ENCODE data around the gene BST2.
"Not testable (repeated sequence)": the region's sequence is repeated elsewhere in the genome, so short reads cannot be mapped to it uniquely, and the experiment has no call there.

BST2 gene

GRCh38 chr19:17391371-17392151 lies 13.9 kb downstream of the BST2 start:
- peak; percentile 21 for FAIRE-seq

DNA sequence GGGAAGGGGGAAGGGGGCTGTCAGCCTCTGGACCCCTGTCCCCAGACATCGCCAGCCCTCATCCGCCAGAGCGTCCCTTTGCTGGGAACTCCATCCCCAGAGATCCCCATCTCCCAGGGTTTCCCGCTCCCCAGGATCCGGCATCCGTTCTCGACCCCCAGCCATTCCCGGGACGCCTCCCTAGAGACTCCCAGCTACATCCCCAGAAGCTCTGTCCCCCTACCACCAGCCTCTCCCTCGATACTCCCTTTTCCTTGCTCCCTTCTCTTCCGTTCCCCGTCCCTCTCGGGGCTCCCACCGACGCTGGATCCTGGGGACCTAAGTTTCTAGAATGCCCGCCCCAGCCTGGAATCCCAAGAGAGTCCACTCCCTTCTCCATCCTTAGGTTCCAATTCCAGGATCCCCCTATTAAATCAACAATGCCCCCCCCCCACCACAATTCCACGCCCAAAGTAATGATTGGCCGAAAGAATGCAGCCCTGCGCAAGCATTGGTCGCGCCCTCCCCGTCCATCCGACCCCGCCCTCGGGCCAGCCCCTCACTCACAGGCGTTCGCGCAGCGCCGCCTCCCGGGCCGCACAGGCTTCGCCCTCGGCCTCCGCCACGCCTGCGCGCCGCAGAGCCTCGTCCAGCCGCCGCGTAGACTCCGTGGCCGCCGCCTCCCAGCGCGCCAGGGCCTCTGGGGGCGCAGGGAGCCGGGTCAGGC lies 14.6 kb downstream of the BST2 start:
- FAIRE-seq (peak; percentile 83), DNase-seq (ENCODE audit: extremely low spot score, insufficient read length, low read depth) (peak; percentile 89)

More at GRCh38 chr19:17391371-17392151, 13.9 kb downstream of the BST2 start:
- DNase-seq (ENCODE audit: extremely low spot score, insufficient read length, low read depth): no peak

DNA sequence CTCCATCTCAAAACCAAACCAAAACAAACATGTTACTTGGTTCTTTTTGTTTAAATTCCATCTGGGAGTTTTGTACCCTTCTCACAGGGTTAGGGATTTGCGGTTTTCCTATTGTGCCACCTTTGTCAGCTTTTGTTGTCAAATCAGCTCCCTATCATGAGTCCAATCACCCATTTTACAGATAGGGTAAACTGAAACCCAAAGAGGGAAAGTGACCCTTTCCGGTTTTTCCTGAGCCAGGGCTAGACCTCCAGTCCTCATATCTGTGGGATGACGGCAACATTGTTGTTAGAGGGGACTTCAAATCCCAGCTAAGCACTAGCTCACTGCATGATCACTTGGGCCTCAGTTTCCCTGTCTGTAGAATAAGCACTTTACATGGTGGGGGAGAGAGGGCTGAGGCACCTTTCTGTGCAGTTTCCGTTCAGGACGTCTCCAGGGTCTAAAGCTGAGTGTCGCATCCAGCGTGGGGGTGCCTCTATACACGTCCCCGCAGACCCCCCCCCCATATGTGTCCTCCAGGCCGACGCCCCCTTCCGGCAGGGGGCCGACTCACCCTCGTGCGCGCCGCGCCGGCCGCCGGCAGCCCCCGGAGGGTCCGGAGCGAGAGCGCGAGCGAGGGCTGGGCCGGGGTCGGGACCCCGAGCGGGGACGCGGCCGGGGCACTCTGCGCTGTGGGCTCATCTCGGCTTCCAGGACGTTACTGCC lies 15.3 kb downstream of the BST2 start:
- FAIRE-seq (no peak), DNase-seq (ENCODE audit: extremely low spot score, insufficient read length, low read depth) (no peak)

GRCh38 chr19:17389288-17389687 lies 16.1 kb downstream of the BST2 start:
- DNase-seq (ENCODE audit: extremely low spot score, insufficient read length, low read depth) (no peak), FAIRE-seq (no peak)

DNA sequence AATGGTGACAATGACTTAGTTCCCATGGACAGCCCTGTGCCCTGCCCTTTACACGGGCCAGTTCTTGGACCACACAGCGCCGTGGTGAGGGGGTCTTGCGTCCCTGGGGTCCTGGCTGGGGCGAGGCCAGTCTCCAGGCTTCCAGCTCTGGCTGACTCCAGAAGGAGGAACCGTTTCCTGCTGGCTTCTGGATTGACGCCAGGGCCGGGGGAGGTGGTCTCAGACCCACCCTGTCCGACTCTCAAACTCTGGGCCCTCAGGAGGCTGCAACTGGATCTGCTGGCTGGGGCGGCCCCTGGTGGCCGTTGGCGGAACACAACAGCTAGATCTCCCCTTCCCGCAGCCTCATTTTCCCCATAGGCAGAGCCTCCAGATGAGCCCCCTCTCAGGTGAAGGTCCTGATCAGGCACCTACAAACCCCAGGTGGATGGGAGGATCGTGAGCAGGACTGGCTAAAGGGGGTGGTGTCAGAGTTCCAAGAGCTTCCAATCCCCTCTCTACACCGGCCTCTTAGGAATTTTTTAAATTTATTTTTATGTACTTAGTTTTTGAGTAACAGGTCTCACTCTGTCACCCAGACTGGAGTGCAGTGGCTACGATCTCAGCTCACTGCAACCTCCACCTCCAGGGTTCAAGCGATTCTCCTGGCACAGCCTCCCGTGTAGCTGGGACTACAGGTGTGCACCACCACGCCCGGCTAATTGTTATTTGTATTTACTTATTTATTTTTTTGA lies 19.4 kb downstream of the BST2 start:
- no peak for DNase-seq (ENCODE audit: extremely low spot score, insufficient read length, low read depth)
- no peak for FAIRE-seq

DNA sequence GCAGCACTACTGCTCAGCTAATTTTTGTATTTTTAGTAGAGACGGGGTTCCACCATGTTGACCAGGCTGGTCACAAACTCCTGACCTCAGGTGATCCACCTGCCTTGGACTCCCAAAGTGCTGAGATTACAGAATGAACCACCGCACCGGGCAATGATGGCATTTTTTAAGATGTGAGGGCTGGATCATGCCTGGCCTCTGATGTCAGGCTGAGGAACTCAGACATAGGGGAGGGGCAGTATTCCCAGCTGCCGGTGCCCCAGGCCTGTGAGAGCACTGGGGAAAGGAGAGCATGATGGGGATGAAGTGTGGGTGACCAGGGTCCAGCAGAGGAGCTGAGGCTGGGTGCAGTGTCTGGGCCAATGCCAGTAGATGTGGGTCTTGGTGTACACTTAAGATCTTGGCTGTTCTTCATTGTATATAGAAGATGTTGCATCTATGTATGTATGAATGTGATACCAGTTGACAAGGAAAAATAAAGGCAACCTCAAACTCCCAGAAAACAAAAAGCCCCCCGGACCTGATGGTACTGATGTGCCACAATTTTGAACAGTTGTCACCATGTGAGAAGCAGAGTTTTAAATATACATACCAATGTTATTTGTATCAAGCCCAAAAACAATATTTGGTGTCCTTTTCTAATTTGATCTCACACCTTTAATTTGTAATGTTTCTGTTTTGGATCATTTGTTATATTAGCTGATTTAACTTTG lies 24.8 kb downstream of the BST2 start:
- DNase-seq (ENCODE audit: extremely low spot score, insufficient read length, low read depth) (no peak), FAIRE-seq (no peak)

DNA sequence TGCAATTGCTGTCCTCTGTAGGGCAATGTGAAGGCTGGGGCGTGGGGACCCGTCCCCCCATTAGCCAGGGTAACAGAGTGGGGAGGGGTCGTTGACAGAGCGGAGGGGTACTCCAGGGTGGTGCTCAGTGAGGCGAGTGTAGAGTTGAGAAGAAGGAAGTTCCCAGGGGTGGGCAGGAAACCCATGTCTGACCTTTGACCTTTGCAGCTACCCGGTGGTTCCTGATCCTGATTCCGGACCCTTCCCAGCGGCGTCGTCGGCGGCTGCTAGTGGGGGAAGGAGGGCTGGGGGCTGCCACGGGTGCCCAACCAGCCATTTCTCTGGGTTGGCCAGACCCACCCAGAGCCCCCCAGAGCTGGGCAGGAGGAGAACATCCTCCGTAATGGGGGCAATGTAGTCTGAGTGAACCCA lies 26.2 kb downstream of the BST2 start:
- FAIRE-seq (no peak), DNase-seq (ENCODE audit: extremely low spot score, insufficient read length, low read depth) (no peak)

DNA sequence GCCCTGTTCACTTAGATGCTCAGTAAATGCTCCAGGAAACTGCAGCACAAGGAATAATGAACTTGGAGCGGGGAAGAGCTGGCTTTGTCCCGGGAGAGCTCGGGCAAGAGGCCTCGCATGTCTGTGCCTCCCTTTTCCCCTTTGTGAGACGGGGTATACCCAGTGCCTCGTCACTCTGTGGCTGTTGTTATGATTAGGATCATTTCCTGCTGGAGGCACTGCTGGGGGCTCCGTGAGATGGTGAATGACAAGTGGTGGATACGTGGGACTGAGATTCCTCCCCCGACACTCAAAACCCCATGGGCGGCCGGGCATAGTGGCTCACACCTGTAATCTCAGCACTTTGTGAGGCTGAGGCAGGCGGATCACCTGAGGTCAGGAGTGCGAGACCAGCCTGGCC lies 27.2 kb downstream of the BST2 start:
- DNase-seq (ENCODE audit: extremely low spot score, insufficient read length, low read depth) (no peak), FAIRE-seq (no peak)

DNA sequence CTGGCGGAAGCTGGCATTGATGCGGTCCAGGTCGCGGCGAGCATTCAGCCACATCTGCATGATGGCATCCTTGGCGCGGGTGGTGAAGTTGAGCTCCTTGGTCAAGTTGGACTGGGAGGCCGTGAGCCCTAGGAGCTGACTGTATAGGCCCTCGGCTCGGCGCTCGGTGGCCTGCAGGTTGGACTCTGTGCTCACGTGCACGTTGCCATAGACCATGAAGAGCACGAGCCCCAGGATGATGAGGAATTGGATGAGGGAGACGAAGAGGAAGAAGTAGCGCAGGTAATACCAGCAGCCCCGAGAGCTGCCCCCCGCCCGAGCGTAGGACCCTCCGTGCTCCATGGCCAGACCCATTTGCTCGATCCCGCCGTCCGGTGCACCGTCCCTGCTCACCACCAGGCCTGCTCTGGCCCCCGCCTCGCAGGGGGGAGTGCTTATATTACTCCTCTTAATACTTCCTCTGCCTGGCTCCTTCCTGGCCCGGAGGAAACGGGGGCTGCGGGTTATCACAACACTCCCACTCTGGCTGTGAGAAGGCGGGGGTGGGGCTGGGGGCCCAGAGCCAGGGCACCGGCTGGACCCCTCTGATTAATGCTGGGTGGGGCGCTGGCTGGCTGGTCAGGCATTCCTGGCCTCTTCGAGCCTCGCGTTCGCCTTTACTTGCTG lies 28.4 kb downstream of the BST2 start, which contains the start of gene PLVAP:
TSS of gene PLVAP (minus strand) at position 408 of the 666 bp plus-strand sequence. CDS start at position 354, 54 bp downstream.
- DNase-seq (ENCODE audit: extremely low spot score, insufficient read length, low read depth) (no peak), FAIRE-seq (no peak)

DNA sequence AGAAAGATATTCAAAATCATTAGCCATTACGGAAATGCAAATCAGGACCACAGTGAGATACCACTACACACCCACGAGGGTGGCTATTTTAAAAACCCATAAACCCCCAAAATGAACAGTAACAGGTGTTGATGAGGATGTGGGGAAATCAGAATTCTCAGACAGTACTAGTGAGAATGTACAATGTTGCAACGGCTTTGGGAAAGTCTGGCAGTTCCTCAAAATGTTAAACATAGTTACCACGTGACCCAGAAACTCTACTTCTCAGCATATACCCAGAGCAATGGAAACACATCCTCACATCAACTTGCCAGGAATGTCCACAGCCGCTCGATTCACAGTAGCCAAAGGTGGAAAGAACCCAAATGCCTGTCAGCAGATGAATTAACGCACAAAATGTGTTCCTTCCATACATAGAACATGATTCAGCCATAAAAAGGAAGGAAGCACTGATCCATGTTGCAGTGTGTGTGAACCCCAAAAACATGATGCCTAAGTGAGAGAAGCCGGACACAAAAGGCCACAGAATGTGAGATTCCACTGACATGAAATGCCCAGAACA lies 35.3 kb downstream of the BST2 start:
- peak; percentile 90 for FAIRE-seq
- no peak for DNase-seq (ENCODE audit: extremely low spot score, insufficient read length, low read depth)

DNA sequence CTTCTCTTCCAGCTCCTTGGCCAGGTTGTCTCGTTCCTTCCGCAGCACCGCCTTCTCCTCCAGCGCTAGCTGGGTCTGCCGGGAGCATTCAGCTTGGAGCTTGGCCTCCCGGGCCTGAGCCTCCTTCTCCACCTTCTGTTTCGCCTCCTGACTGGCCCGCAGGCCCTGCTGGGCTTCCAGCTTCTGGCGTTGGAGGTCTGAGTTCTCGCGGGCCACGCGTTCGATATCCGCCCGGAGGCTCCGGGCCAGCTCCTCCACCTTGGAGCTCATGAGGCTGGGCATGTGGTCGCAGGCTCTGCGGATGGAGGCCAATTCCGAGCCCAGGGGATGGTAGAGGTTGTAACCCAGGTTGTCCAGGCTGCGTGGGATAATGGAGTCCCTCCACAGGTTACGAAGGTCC lies 40.1 kb downstream of the BST2 start:
- FAIRE-seq (no peak), DNase-seq (ENCODE audit: extremely low spot score, insufficient read length, low read depth) (no peak)

DNA sequence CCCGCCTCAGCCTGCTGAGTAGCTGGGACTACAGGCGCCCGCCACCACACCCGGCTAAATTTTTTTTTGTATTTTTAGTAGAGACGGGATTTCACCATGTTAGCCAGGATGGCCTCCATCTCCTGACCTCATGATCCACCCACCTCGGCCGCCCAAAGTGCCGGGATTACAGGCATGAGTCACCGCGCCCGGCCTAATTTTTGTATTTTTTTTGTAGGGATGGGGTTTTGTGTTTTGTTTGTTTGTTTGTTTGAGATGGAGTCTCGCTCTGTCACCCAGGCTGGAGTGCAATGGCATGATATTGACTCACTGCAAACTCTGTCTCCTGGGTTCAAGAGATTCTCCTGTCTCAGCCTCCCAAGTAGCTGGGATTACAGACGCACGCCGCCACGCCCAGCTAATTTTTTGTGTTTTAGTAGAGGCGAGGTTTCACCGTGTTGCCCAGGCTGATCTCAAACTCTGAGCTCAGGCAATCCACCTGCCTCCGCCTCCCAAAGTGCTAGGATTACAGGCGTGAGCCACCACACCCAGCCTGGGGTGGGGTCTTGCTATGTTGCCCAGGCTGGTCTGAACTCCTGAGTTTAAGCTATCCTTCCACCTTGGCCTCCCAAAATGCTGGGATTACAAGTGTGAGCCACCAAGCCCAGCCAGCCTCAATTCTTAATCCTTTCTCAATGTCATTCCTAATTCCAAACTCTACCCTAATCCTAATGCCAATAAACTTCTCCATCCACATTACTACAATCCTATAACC lies 41.4 kb downstream of the BST2 start:
- DNase-seq (ENCODE audit: extremely low spot score, insufficient read length, low read depth); FAIRE-seq: not testable (repeated sequence)

GRCh38 chr19:17359905-17360800 lies 45.3 kb downstream of the BST2 start:
- no peak for DNase-seq (ENCODE audit: extremely low spot score, insufficient read length, low read depth)
- FAIRE-seq: no peak

- FAIRE-seq: no peak
Measured at GRCh38 chr19:17358395-17358794, 47.0 kb downstream of the BST2 start.

GRCh38 chr19:17357724-17358123 lies 47.7 kb downstream of the BST2 start:
- FAIRE-seq: no peak

More at GRCh38 chr19:17358395-17358794, 47.0 kb downstream of the BST2 start:
- DNase-seq (ENCODE audit: extremely low spot score, insufficient read length, low read depth): no peak

GRCh38 chr19:17357078-17357666 lies 48.3 kb downstream of the BST2 start:
- DNase-seq (ENCODE audit: extremely low spot score, insufficient read length, low read depth) (no peak), FAIRE-seq (no peak)

More at GRCh38 chr19:17357724-17358123, 47.7 kb downstream of the BST2 start:
- no peak for DNase-seq (ENCODE audit: extremely low spot score, insufficient read length, low read depth)
